Duodenal mucosa (tissue), 2 donors: ENCODE measurements around the gene SMARCD2.
"Not testable (repeated sequence)": the region's sequence is repeated elsewhere in the genome, so short reads cannot be mapped to it uniquely, and the experiment has no call there.

Source experiments
- H3K27ac ChIP-seq: one replicate; pipeline ENCODE4 v1.7.0; 2013; ENCODE audit warnings: low read depth, low read length
- H3K27me3 ChIP-seq, 2 donors: one replicate each; pipeline ENCODE4 v1.7.0; 2013; ENCODE audit warnings: low read length in 2 of 2, control low read depth in 1 of 2; ENCODE audit not compliant: insufficient read depth in 2 of 2, control insufficient read depth in 1 of 2
- H3K36me3 ChIP-seq, 2 donors: one replicate each; pipeline ENCODE4 v1.7.0; 2013; ENCODE audit warnings: low read length in 2 of 2, control low read depth in 1 of 2; ENCODE audit not compliant: insufficient read depth in 2 of 2, control insufficient read depth in 1 of 2
- H3K4me1 ChIP-seq, 2 donors: one replicate each; pipeline ENCODE4 v1.7.0; 2013; ENCODE audit warnings: low read length in 2 of 2, control low read depth in 1 of 2; ENCODE audit not compliant: insufficient read depth in 2 of 2, control insufficient read depth in 1 of 2
- H3K4me3 ChIP-seq, 2 donors: one replicate each; pipeline ENCODE4 v1.7.0; 2013; ENCODE audit warnings: low read length in 2 of 2, low read depth in 1 of 2
- H3K9ac ChIP-seq, 2 donors: one replicate each; pipeline ENCODE4 v1.7.0; 2013; ENCODE audit warnings: low read length in 2 of 2, low read depth in 1 of 2
- H3K9me3 ChIP-seq, 2 donors: one replicate each; pipeline ENCODE4 v1.7.0; 2013; ENCODE audit warnings: low read length in 2 of 2, control low read depth in 1 of 2; ENCODE audit not compliant: control insufficient read depth in 1 of 2

Gene SMARCD2

DNA sequence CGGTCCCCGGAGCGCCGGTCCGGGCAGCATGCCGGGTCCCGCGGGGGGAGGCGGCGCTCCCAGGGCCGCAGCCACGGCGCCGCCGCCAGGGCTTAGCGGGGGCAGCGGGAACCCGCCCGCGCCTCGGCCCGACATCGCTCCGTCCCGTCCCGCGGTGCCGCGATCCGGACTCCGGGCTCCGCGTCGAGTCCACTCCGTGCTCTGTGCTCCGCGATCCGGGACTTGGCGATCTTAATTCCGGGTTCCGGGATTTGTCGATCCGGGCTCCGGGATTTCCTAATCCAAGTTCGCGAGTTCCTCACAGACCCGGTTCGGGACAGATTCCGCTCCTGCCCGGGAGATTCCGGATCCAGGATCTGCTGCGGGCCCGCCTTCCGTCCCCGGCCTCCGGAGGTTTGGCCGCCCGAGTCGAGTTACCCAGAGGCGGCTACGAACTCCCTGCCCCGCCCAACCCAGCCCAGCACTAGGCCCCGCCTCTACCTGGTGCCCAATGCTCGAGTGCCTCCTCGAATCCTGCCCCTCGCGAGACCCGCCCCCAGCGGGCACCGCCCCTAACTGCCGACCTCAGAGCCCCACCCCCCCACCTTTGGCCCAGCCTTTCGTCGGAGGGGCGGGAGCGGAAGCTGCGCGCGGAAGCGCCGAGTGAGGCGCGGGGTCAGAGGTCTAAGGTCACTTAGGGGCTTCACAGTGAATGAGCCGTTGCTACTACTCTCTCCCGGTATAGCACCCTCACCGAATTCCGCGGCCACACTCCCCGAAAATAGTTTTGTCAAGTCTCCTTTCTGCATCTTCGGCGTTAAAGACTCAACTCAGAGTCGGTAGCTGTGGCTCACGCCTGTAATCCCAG, at the start of gene SMARCD2:
TSS of gene SMARCD2 (minus strand) at position 146 of the 847 bp plus-strand sequence. CDS start at position 135, 11 bp downstream.
- Histone ChIP-seq H3K27ac (peak within 1 kb of the TSS; percentile 80), H3K4me1 (peaks cover 32 to 36% of the 10 kb centered on the region in 2 donors), H3K27me3 (no peaks in the 10 kb centered on the region), H3K9ac (peak within 1 kb of the TSS; percentile 84 to 91), H3K9me3 (no peaks in the 10 kb centered on the region), H3K4me3 (peak within 1 kb of the TSS; percentile 79 to 90), H3K36me3 (peaks cover 3 to 6% of the 10 kb centered on the region in 2 donors)

DNA sequence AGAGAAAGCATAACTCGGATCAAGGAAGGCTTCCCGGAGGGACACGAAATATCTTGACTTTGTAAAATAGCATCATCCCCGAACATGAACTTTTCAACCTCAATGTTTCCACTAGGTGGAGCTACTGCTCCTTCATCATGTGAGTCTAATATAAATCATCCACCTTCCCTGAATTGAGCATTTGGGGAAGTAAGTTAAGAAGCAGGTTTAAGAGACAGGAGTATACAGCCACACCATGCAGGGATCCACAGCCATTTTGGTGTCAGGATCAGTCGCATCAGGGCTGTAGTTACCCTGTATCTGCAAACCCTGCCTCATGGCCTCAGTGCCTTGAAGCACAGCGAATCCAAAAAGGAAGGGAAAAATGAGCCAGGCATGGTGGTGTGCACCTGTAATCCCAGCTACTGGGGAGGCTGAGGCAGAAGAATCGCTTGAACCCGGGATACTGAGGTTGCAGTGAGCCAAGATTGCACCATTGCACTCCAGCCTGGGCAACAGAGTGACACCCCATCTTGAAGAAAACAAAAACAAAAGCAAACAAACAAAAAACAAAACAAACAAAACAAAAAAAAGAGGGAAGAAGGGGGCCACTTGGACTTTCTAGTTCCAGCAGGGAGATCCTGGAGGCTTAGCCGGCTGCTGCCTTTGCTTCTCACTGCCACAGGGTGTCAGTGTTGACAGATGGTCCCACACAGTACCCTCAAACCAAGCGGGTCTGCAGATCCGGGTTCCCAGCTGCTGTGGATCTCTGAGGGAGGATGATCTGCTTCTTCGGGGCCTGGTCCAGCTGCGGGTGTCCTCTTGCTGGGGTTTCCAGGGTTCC, 46.8 kb upstream of the SMARCD2 start:
- H3K27ac ChIP-seq, H3K4me3 ChIP-seq, H3K36me3 ChIP-seq, H3K9ac ChIP-seq, H3K27me3 ChIP-seq, H3K4me1 ChIP-seq, H3K9me3 ChIP-seq: not testable (repeated sequence)

DNA sequence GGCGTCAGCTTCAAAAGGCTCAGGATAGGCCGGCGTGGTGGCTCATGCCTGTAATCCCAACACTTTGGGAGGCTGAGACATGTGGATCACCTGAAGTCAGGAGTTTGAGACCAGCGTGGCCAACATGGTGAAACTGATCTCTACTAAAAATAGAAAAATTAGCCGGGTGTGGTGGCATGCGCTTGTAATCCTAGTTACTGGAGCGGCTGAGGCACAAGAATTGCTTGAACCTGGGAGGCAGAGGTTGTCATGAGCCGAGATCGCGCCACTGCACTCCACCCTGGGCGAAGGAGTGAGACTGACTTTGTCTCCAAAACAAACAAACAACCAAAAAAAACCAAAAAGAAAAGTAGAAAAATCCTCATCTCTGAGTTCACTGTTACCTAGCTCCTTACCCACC, 42.6 kb upstream of the SMARCD2 start:
- not testable (repeated sequence) for H3K9me3 ChIP-seq, H3K4me1 ChIP-seq, H3K9ac ChIP-seq, H3K4me3 ChIP-seq, H3K27ac ChIP-seq, H3K27me3 ChIP-seq, H3K36me3 ChIP-seq

DNA sequence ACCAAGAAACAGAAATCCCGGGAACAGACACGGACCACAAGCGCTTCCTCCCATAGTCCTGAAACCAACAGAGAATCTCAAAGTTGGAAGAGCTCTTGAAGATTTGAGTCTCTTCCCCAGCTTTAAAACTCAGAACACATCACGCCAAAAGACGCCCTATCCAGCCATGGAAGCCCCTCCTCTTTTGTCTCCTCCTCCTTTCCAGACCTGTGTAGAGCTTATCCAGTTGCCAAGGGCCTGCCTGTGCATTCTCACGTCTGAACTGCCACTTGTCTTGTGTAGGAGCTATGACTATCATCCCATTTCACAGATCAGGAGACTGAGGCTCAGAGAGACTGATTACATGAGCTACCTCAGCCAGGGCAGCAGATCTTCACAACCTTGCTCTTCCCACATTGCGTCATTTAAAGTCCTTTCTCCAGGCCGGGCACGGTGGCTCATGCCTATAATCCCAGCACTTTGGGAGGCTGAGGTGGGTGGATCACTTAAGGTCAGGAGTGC, 40.2 kb upstream of the SMARCD2 start:
- H3K27me3 ChIP-seq, H3K9ac ChIP-seq, H3K36me3 ChIP-seq, H3K4me1 ChIP-seq, H3K9me3 ChIP-seq, H3K4me3 ChIP-seq, H3K27ac ChIP-seq: not testable (repeated sequence)

DNA sequence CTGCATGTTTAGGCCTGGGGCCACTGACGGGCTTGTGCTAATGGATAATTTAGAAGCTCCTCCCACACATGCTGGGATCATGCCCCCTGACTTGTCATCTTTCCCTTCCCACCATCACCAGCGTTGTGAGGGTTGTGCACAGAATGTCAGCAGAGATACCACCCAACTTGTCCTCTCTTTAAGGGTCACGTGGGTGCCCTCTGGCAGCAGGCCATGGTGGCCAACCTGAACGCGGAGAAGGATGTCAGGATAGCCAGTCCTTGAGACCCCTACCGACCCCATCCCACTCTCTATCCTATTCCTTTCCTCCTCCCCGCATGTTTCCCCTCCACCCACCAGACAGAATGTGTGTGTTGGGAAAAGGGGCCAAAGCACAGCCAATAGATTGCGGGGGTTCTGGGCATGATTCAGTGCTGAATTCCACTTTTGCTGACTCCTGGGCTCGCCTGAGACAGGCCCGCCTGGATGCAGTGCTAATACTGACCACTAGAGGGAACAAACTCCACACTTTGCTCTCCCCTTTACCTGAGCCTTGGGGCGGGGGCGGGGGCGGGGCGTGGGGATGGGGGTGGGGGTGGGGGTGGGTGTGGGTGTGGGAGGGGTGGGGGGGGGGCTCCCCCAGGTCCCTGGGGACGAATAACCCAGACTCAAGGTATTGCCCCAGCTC, 39.6 kb upstream of the SMARCD2 start, which contains the start of gene GH2:
TSS of gene GH2 (minus strand) at position 10 of the 667 bp plus-strand sequence. CDS start 143 bp downstream, outside the sequence.
- Histone ChIP-seq H3K4me1 (no peaks in the 10 kb centered on the region), H3K9me3 (no peaks in the 10 kb centered on the region), H3K27ac (no peak within 1 kb of the TSS), H3K9ac (no peak within 1 kb of the TSS), H3K36me3 (no peaks in the 10 kb centered on the region), H3K27me3 (no peaks in the 10 kb centered on the region), H3K4me3 (no peak within 1 kb of the TSS)

DNA sequence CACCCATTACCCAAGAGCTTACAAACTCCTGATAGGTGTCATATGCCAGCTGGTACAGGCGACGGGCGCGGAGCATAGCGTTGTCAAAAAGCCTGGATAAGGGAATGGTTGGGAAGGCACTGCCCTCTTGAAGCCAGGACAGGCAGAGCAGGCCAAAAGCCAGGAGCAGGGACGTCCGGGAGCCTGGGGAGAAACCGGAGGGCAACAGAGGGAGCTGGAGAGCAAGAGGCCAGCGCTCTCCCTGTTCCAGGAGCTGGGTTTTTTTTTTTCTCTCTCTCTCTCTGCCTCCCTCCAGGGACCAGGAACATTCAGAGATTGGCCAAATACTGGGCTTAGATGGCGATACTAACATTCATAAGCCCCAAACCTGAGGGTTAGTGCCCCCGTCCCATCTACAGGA, 38.9 kb upstream of the SMARCD2 start:
- H3K9ac ChIP-seq, H3K36me3 ChIP-seq: not testable (repeated sequence)

DNA sequence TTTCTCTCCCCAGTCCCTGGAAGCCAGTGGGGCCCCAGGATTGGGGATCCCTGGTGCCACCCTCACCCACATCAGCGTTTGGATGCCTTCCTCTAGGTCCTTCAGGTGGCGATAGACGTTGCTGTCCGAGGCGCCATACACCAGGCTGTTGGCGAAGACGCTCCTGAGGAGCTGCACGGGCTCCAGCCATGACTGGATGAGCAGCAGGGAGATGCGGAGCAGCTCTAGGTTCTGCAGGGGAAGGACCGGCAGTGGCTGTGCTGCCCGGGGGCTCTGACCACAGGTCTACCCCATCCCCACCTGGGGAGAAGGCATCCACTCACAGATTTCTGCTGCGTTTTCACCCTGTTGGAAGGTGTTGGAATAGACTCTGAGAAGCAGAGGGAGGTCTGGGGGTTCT, 38.2 kb upstream of the SMARCD2 start:
- Histone ChIP-seq H3K4me1 (no peaks in the 10 kb centered on the region), H3K9ac (no peak overlapping the region), H3K27me3 (no peaks in the 10 kb centered on the region), H3K4me3 (no peak overlapping the region), H3K36me3 (no peaks in the 10 kb centered on the region), H3K27ac (no peak overlapping the region), H3K9me3 (no peaks in the 10 kb centered on the region)

More for the DNA sequence above, 38.9 kb upstream of the SMARCD2 start:
- not testable (repeated sequence) for H3K27ac ChIP-seq, H3K4me3 ChIP-seq, H3K4me1 ChIP-seq, H3K9me3 ChIP-seq, H3K27me3 ChIP-seq

DNA sequence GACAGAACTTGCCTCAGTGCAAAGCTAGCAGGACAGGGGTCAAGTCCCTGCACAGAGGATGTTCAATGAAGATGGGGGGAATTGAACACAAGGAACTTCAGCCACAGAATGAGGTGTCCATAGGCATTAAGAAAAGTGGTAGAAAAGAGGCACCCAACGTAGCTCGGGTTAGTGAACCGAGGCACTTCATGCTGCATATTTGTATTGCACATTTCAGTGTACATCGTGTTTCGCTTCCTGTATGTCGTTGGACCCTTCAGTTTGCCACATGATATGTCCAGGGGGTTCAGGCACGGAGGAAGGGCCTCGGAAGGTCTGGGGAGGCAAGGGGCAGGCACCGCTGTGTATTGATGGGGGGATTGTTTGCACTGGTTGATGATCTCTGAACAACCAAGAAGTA, 35.9 kb upstream of the SMARCD2 start:
- H3K4me3 ChIP-seq, H3K9me3 ChIP-seq, H3K4me1 ChIP-seq, H3K36me3 ChIP-seq, H3K9ac ChIP-seq, H3K27me3 ChIP-seq, H3K27ac ChIP-seq: not testable (repeated sequence)

DNA sequence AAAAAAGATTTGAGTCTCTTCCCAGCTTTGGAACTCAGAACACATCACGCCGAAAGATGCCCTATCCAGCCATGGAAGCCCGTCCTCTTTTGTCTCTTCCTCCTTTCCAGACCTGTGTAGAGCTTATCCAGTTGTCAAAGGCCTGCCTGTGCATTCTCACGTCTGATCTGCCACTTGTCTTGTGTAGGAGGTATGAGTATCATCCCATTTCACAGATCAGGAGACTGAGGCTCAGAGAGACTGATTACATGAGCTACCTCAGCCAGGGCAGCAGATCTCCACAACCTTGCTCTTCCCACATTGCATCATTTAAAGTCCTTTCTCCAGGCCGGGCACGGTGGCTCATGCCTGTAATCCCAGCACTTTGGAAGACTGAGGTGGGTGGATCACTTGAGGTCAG, 32.2 kb upstream of the SMARCD2 start:
- H3K9me3 ChIP-seq, H3K9ac ChIP-seq, H3K27ac ChIP-seq, H3K4me1 ChIP-seq, H3K36me3 ChIP-seq, H3K4me3 ChIP-seq, H3K27me3 ChIP-seq: not testable (repeated sequence)
